Measurements from ENCODE around the gene DIPK1C. TPM values are rescaled to one million over a fixed set of nuclear protein-coding genes. Genes with fewer than 3 reads are reported as not detected.

DIPK1C gene
- total RNA-seq, 1 donor from 2014 or later = not detected

GRCh38 chr18:74390900-74391299, 66.2 kb downstream of the DIPK1C start:
- H3K4me3 ChIP-seq (ENCODE audit: low read depth, low read length) = no peak overlapping the region
- no peaks in the 10 kb centered on the region for H3K27me3 ChIP-seq (ENCODE audit: control insufficient read depth, insufficient read depth, low read length)
- no peak for DNase-seq (ENCODE audit: low read depth)
- H3K36me3 ChIP-seq (ENCODE audit: control insufficient read depth, insufficient read depth, low read length) = no peaks in the 10 kb centered on the region
- TF ChIP-seq, protein P1, sequence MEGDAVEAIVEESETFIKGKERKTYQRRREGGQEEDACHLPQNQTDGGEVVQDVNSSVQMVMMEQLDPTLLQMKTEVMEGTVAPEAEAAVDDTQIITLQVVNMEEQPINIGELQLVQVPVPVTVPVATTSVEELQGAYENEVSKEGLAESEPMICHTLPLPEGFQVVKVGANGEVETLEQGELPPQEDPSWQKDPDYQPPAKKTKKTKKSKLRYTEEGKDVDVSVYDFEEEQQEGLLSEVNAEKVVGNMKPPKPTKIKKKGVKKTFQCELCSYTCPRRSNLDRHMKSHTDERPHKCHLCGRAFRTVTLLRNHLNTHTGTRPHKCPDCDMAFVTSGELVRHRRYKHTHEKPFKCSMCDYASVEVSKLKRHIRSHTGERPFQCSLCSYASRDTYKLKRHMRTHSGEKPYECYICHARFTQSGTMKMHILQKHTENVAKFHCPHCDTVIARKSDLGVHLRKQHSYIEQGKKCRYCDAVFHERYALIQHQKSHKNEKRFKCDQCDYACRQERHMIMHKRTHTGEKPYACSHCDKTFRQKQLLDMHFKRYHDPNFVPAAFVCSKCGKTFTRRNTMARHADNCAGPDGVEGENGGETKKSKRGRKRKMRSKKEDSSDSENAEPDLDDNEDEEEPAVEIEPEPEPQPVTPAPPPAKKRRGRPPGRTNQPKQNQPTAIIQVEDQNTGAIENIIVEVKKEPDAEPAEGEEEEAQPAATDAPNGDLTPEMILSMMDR (IDR thresholded peaks at IDR 0.05; ENCODE audit: insufficient read depth, low read length, poor library complexity, severe bottlenecking) = no peak

GRCh38 chr18:74389991-74390390, 67.1 kb downstream of the DIPK1C start:
- no peak overlapping the region for H3K4me3 ChIP-seq (ENCODE audit: low read depth, low read length)
- TF ChIP-seq, protein P1 (IDR thresholded peaks at IDR 0.05; ENCODE audit: insufficient read depth, low read length, poor library complexity, severe bottlenecking) = no peak
- DNase-seq (ENCODE audit: low read depth) = no peak
- H3K27me3 ChIP-seq (ENCODE audit: control insufficient read depth, insufficient read depth, low read length) = no peaks in the 10 kb centered on the region
- no peaks in the 10 kb centered on the region for H3K36me3 ChIP-seq (ENCODE audit: control insufficient read depth, insufficient read depth, low read length)

- Histone ChIP-seq H3K4me3 (ENCODE audit: low read depth, low read length) (no peak overlapping the region), H3K27me3 (ENCODE audit: control insufficient read depth, insufficient read depth, low read length) (no peaks in the 10 kb centered on the region), H3K36me3 (ENCODE audit: control insufficient read depth, insufficient read depth, low read length) (no peaks in the 10 kb centered on the region)
- TF ChIP-seq, protein P1 (IDR thresholded peaks at IDR 0.05; ENCODE audit: insufficient read depth, low read length, poor library complexity, severe bottlenecking) = no peak
- DNase-seq (ENCODE audit: low read depth) = no peak
Observed at GRCh38 chr18:74389171-74389927, 67.8 kb downstream of the DIPK1C start.

DNA sequence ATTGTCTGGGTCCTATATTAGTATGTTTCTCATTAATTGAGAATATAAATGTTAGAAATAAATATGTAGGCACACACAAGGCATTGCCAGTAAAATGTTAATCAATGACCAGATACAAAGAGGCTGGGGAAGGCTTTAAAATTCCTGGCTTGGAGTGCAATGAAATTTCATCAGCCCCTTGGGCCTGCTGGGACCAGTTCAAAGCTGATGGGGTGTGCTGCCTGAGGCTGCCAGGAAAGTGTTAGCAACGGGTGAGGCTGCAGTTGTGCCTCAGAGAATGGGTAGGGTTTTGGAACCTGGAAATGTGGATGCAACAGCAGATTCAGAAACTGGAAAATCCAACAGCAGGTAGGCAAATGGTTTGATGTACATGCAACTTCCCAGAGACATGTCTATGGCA, 68.9 kb downstream of the DIPK1C start:
- Histone ChIP-seq H3K36me3 (ENCODE audit: control insufficient read depth, insufficient read depth, low read length) (no peaks in the 10 kb centered on the region), H3K4me3 (ENCODE audit: low read depth, low read length) (no peak overlapping the region), H3K27me3 (ENCODE audit: control insufficient read depth, insufficient read depth, low read length) (no peaks in the 10 kb centered on the region)
- TF ChIP-seq, protein P1 (IDR thresholded peaks at IDR 0.05; ENCODE audit: insufficient read depth, low read length, poor library complexity, severe bottlenecking) = no peak
- no peak for DNase-seq (ENCODE audit: low read depth)

GRCh38 chr18:74387383-74387782, 69.7 kb downstream of the DIPK1C start:
- no peak overlapping the region for H3K4me3 ChIP-seq (ENCODE audit: low read depth, low read length)
- H3K27me3 ChIP-seq (ENCODE audit: control insufficient read depth, insufficient read depth, low read length) = no peaks in the 10 kb centered on the region
- DNase-seq (ENCODE audit: low read depth) = no peak
- TF ChIP-seq, protein P1 (IDR thresholded peaks at IDR 0.05; ENCODE audit: insufficient read depth, low read length, poor library complexity, severe bottlenecking) = no peak
- no peaks in the 10 kb centered on the region for H3K36me3 ChIP-seq (ENCODE audit: control insufficient read depth, insufficient read depth, low read length)

Other genes starting within 250 kb of the DIPK1C start
- 49.8 and 84.1 TPM in 2 replicates for gene CYB5A, start 165.3 kb downstream of the DIPK1C start, total RNA-seq
- gene C18orf63, start 141.5 kb downstream of the DIPK1C start, total RNA-seq = under 0.01 TPM in 1 of 2 replicates, not detected in the other
- 178 and 225 TPM in 2 replicates for gene CNDP2, start 39.1 kb upstream of the DIPK1C start, total RNA-seq
- not detected in 2 replicates for gene CNDP1, start 77.2 kb upstream of the DIPK1C start, total RNA-seq
- gene ZNF407, start 140.6 kb upstream of the DIPK1C start, total RNA-seq = 8.2 and 9.2 TPM in 2 replicates

Measured in kidney epithelial cell (primary cell).